Embryonic facial prominence (tissue), 1 donor: ENCODE results near the gene OPTN.
"Not testable (repeated sequence)": the region's sequence is repeated elsewhere in the genome, so short reads cannot be mapped to it uniquely, and the experiment has no call there.

ENCODE experiments used
- DNase-seq: peaks from one replicate; pipeline ENCODE4 v3.0.0-alpha.2; 2016; ENCODE audit errors: extremely low spot score

OPTN gene

GRCh38 chr10:13089345-13089744 lies 10.6 kb upstream of the OPTN start:
- no peak for DNase-seq

- no peak for DNase-seq
Observed at GRCh38 chr10:13090289-13090688, 9.7 kb upstream of the OPTN start.

GRCh38 chr10:13091801-13092200 lies 8.2 kb upstream of the OPTN start:
- DNase-seq, result no peak

GRCh38 chr10:13092291-13093102 lies 7.5 kb upstream of the OPTN start:
- no peak for DNase-seq

- not testable (repeated sequence) for DNase-seq
Observed at GRCh38 chr10:13094082-13094481, 5.9 kb upstream of the OPTN start.

GRCh38 chr10:13095094-13095493 lies 4.9 kb upstream of the OPTN start:
- DNase-seq, result no peak

GRCh38 chr10:13095929-13096328 lies 4.0 kb upstream of the OPTN start:
- no peak for DNase-seq

DNA sequence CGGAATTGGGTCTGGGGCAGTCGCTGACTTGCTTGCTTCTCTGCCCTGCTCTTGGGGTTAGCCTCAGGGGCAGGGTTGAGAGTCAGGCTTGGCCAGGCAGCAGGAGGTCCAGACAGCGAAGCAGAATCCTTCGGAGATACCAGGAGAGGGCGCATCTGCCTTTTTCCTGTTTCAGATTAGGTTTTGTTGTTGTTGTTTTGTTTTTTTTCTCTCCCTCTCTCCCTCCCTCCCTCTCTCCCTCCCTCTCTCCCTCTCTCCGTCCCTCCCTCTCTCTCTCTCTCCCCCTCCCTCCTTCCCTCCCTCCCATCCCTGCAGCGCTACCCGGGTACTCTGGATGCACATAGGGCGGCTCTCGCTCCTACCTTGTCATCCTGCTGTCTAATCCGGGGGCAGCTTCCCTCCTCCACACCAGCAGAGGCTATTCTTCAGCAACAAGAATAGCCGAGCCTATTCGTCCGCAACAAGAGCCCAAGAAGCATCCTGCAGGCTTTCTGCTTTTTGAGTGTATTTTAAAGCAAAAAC lies 758 bp upstream of the OPTN start:
- DNase-seq, result peak; percentile 61

GRCh38 chr10:13100349-13101294 lies 659 bp downstream of the OPTN start:
- no peak for DNase-seq

DNA sequence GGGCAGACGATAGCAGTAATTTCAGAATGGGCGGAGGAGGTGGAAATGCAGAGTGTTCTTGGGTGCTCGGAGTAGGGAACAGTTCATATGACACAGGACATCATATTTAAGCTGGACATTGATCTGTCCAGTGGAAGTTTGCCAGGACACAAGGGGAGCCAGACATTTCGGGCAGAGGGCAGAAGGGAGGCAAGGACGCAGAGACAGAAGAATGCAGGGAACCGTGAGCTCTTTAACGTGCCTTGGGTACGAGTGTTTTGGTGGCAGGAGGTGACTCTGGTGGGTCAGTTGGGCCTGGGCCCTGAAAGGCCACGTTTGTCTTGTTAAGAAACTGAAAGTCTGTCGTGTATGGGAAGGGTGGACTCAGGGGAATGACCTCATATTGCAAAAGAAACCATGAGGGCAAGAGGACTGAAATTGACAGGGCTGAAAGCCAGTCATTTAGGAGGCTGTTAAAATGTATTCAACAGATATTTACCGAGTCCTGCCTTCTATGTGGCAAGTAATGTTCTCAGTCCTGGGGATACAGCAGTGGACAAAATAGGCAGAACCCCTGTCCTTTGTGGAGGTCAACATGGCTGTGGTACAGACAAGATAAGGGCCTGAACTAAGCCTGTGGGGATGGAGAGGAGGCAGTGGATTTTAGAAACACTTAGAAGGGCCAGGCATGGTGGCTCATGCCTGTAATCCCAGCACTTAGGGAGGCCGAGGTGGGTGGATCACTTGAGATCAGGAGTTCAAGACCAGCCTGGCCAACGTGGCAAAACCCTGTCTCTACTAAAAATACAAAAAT lies 2.2 kb downstream of the OPTN start:
- DNase-seq, result no peak

- DNase-seq, result no peak
Observed at GRCh38 chr10:13103554-13103953, 3.6 kb downstream of the OPTN start.

DNA sequence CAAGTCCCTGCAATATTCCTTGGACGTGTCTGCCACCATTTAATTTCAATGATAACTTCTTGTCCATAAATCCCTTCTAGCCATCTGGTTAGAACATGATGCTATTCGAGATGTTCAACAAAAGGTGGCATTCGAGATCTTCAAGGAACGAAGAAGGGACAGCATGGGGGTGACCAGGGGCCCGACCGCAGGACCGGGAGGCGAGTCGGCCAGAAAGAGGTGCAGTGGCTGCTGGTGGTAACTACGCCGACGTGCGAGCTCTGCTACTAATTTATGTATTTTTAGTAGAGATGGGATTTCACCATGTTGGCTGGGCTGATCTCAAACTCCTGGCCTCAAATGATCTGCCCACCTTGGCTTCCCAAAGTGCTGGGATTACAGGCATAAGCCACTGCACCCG lies 4.7 kb downstream of the OPTN start:
- no peak for DNase-seq

GRCh38 chr10:13105184-13105583 lies 5.2 kb downstream of the OPTN start:
- DNase-seq, result no peak

- no peak for DNase-seq
Observed at GRCh38 chr10:13106387-13107045, 6.6 kb downstream of the OPTN start.

DNA sequence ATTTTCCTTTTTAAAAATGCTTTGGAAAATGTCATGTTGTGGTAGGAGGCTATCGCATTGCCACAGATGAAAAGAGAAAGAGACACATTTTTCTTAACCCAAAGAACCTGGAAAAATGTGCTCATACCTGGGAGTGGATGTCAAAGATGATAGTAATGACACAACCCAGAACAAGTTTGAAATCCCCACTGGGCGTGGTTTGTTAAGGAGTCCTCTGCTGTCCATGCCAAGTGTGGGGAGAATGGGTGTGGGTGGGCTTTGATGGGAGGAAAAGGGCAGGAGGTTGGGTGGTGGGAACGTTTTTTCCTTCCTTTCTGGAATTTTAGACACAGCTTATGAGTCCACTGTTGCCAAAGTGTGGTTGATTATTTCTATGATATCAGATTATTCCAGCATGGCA lies 10.9 kb downstream of the OPTN start:
- DNase-seq, result no peak

GRCh38 chr10:13113544-13113943 lies 13.6 kb downstream of the OPTN start:
- DNase-seq, result no peak

- DNase-seq, result no peak
Observed at GRCh38 chr10:13115832-13116803, 16.2 kb downstream of the OPTN start.

DNA sequence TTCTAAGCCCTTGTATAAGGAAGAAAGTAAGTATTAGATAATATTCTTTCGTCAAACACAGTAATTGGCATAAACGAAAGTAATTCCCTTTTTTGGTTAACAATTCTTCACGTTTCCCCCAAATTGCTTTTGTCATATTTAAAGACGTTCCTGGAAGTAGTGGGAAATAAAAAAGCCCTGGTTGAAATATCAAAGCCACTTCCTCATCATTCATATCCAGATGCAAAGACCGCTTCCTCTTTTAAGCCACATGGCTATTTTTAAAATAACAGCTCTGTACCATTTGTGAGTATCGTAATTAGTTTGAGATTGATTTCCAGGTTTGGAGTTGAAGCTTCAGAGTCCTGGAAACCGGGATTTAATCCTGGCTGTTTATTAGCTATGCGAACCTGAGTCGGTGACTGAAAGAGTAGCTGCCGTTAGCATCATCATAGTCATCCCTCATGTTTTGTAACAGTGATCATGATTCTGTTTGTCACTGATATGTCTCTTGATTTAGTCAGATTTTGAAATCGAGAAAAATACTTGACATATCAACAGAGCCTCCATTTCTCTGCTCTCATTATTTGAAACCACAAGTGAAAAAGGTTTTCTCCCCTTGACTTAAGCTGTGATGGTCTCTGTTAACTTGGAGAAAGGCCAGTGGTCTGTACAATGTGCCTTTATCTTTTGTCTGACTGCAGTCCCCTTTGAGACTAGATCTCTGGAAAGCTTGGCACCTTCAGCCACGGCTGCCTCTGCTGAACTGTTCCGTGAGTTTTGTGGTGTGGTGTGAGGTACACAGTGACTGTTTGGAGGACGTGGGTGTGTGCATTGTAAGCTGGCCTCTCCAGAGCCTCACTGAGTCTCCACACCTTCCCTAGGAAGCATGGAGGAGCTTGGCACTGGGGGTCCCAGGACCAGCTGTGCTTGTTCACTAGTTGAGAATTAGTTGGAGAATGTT lies 18.1 kb downstream of the OPTN start:
- DNase-seq, result no peak
